OCI-M2 (cell line): ENCODE data around the gene UNC13A.

ENCODE experiments used
- DNase-seq: peaks from one replicate; lab custom pipeline; 2025; ENCODE audit not compliant: unreplicated experiment; lab: John Stamatoyannopoulos, UW

UNC13A gene

DNA sequence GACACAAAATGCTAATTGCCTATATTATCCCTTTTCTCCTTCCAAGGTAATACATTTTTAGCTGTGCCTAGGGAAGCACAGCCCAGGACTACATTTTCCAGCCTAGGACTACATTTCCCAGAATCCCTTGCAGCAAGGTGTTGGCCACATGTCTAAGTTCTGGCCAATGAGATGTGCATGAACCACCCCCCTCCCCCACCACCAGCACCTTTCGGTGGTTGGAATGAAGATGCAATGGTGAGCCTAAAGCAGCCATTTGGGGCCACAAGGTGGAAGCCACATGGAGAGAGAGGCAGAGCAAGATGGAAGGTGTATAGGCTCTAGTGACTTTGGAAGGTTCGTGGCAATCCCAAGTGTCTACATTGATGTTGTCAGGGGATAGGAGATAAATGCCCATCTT lies 16.2 kb downstream of the UNC13A start:
- DNase-seq: no peak

DNA sequence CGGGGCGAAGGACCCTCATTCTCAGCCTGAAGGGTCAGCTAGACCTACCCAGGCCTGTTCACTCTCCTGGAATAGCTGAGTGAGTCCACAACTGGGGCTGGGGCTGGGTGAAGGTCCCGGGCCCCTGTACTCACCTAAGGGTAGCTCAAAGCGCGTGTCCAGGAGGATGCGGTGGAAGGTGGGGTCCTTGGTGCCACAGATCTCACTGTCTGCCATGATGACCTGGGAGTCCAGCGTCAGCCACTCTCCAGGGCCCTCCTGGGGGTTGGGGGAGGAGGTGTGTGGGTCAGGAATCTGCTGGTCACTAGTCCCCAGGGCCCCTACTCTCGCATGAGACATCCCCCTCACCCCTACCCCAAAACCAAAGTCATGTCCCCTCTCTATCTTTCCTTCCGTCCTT lies 18.7 kb downstream of the UNC13A start:
- DNase-seq: no peak

DNA sequence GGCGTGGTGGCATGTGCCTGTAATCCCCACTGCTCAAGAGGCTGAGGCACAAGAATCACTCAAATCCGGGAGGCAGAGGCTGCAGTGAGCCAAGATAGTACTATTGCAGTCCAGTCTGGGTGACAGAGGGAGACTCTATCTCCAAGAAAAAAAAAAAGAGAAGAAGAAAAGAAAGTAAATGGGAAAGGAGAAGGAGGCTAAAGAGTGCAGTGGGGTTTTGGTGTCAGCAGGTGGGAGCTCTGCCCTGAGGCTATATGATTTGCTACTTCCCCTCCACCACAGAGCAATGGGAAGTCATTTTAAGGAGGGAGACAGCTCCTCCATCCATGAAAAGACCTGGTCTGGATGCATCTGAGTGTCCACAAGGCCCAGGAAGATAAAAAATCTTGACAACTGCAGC lies 23.1 kb downstream of the UNC13A start:
- DNase-seq: no peak

DNA sequence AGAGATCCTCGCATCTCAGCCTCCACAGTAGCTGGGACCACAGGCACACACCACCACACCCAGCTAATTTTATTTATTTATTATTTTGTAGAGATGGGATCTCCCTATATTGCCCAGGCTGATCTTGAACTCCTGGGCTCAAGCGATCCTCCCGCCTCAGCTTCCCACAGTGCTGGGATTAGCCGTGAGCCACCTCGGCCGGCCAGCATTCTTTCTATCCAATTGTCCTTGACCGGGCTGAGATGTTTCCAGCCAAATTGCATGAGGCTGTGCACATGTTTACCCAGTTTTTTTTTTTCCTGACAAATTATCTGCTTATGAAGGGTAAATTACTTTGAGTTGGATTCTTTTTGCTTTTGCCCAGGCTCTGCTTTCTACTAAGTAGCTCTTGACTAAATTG lies 28.2 kb downstream of the UNC13A start:
- DNase-seq: no peak

DNA sequence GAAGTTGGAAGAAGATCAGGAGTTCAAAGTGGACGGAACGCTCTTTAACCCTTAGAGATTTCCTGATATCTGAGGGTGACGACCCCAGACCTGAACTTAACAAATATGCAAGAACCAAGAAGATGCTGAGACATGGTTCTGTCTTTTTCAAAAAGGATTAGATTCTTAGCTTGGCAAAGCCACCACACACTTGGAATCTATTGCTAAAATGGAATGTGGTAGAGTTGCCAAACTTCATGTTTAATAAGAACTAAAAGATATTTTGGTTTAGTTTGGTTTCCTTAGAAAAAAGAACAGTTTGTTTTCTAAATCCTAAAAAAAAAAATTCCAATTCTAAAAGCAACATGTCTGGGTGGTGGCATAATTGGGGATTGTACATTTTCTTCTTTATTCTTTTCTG lies 29.5 kb downstream of the UNC13A start:
- DNase-seq: no peak

DNA sequence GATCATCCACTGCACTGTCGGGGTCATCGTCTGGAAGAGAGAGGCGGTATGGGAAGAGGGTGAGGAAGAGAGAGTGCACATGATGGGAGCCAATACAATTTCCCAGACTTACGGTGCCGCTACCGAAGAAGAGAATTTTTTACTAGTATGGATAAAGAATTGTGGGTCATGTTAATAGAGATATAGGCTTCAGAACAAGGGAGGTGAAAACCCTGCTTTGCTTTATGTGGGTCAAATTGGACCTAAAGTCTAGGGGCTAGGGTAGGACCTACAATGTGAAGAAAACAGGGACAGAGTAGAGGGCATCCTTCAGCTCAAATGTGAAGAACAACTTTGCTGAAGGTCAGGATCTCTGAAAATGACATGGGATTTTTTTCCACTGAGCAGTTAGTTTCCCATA lies 29.9 kb downstream of the UNC13A start:
- no peak for DNase-seq

DNA sequence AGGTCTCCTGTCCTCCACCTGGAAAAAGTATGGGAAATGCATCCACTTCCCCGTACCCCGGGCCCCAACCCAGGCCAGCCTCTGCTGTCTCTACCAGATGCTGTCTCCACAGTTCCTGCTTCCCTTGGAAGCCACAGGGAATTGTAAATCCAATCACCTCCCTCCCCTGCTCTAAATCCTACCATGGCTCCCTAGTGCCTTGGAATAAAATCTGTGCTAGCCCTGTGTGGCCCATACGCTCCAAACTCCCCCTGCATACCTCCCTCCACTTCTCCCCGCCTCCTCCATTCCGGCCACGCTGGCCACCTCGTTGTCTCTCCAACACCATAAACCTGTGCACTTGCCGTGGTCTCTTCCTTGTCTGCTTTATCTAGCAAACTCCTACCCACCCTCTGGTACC lies 31.2 kb downstream of the UNC13A start:
- no peak for DNase-seq

DNA sequence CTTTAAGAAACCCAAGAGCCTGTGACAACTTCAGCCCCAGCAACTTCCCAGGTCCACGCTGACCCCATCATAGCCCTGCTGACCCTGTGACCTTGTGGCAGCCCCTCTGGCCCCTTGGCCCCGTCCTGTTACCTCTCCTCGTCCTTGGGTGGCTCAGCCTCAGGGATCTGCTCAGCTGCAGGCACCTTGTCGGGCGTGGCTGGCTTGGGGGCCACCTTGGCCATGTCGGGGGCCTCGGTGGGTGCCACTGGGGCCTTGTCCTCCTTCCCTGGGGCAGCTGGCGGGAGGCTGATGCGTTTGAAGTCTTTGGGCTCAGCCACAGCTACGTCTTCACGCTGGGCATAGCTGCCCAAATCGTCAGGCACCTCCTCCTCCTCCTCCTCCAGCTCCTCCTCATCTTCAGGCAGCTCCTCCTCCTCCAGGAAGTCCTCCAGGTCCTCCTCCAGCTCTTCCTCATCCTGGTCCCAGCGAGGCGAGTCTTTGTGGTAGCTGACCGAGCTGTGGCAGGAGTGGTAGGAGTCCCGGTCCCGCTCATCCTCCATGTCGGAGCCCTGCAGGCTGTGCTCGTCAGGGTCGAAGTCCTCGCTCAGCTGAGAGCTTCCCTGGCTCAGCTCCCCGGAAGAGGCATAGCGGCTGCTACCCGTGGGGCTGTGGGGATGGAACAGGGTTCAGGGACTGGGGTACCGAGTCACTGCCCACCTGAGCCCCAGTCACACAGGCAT lies 32.2 kb downstream of the UNC13A start:
- no peak for DNase-seq

DNA sequence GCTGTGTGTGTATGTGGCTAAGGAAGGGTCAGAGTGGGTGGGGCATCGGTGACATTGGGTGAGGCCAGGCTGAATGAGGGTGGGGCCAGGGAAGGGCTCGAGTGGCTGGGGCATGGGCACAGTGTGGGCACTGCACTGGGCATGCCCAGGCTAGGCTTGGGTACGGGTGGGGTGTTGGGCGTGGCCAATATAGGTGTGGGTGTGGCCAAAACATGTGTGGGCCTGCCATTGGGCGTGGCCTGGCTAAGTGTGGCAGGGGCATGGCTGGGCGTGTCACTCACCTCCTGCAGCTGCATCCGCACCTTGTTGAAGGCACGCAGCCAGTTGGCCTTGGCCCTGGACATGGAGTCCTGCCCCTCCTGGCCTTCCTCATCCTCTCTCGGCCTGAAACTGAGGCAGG lies 33.2 kb downstream of the UNC13A start:
- no peak for DNase-seq

DNA sequence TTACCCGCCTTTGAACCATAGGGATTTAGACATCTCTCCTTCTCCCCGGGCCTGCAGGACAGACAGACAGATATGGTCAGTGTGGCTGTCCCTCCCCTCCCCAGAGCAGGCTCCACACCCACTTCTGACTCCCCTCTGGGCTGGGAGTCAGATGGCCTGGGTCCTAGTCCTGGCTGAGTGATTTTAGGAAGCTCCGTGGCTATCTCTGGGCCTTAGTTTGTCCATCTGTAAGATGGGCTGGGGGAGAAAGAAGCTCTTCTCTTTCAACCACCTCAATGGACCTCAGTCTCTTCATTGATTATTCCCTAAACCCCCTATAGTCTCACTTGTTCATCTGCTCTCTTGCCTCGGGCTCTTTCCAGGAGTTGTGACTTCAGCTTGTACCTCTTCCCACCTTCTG lies 35.5 kb downstream of the UNC13A start:
- DNase-seq: no peak

DNA sequence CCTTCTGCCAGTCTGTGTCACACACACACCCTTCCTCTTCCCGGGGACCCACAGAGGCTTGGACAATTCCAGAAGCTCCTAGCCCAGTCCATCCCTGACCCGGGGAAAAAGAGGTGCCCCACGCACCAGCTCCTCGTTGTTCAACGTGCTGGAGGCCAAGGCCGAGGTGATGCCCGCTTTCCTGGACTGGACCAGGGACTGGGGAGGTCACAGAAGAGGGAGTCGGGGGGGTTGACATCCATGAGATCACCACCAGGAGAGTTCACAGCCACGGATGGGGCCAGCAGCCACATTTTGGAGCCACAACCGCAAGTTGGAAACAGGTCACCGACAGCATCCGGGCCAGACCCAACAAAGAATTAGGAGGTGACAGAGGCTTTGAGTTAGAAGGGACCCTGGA lies 39.4 kb downstream of the UNC13A start:
- DNase-seq: no peak

DNA sequence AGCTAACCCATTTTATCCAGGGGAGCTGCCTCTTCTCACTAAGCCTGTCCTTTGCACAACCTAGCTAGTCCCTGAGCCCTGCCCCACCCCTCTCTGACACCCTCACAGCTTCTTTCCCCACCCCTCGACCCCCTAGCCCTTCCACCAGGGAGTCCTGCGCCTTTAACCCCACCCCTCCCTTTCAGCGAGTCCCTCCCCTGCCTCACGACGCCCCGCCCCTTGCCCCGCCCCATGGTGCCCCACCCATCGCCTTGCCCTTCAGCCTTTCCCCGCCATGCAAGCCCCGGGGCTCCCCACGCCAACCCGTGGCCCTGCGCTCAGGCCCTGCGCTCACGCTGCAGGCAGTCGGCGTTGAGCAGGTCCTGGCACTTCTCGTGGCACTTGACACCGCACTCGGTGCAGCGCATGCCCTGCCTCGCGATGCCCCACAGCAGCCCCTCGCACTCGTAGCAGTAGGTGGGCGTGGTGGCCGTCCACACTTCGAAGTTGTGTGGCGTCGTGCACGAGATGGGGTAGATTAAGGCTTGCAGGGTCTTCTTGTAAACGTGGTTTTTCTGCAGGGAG lies 40.0 kb downstream of the UNC13A start:
- DNase-seq: no peak

DNA sequence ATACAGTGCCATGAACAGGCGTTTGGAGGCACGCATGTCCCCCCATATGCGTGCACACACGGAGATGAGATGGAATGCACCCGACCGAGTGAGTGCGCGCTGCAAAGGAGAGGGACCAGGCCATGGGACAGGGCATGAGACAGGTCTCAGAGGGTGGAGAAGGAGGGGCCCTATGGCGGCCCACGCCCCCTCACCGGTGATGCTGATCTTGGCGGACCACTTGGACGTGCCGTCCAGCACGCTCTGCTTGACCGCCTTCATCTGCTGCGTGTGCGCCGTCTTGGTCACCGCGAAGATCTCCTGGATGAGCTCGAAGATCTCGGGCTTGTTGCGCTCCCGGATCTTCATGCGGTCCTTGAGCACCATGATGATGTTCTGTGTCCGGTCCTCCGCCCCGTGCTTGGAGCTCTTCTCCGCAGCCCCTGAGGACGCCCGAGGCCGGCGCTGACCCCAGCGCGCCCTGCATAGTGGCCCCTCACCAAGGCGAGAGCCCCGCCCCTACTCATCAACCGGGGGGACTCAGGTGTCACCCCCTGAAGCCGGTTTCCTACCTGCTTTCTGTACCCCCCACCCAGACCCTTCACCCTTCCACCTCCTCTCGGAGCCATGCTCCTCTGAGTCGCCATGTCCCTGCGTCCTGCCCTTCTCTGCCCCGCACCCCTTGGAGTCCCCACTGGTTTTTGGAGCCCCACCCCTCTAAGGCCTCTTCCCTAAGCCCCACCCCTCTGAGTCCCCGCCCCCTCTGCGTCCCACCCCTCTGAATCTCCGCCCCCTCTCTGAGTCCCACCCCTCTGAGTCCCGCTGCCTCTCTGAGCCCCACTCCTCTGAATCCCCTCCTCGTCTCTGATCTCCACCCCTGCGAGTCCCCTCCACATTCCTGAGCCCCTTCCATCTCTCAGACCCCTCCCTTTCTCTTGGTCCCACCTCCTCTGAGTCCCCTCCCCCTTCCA lies 40.8 kb downstream of the UNC13A start:
- no peak for DNase-seq

DNA sequence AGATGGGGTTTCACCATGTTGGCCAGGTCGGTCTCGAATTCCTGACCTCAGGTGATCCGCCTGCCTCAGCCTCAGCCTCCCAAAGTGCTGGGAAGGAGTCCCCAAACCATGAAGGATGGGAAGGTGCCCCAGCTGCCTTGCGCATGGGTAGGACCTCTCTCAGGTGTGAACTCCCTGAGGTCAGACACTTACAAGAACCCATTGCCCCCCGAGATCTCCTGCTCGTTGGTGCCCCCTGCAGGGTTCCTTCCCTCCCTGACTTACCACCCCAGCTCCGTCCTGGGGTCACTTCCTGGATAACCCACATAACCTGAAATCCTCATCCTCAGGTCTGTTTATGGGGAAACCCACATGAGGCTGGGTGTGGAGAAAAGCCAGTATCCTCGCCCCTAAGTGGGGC lies 41.7 kb downstream of the UNC13A start:
- DNase-seq: no peak

DNA sequence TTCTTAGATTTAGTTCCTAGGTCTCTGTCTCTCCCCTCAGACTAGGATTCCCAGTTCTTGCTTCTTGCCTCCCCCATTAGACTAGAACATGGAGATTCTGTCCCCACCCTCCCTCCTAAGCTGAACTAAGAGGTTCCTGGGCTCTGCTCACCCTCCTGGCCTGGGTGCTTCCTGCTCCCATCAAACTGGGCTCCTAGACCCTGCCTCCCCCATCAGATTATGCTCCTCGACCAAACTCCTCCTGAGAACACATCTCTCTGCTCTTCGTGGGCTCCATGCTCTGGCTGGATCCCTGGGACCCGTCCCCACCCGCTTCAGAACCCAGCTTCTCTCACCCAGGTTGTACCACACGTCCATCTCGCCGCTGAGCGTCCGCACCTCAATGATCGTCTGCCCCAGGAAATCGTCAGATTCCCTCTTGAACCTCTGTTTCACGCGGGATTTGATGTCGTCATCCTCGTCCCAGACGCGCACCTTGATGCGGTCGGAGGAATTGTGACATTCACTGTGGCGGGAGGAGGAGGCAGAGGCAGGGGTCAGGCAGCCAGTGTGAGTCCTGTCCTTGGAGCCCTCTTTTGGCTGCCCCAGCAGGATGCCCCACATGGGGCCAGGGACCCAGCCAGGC lies 42.7 kb downstream of the UNC13A start:
- no peak for DNase-seq

DNA sequence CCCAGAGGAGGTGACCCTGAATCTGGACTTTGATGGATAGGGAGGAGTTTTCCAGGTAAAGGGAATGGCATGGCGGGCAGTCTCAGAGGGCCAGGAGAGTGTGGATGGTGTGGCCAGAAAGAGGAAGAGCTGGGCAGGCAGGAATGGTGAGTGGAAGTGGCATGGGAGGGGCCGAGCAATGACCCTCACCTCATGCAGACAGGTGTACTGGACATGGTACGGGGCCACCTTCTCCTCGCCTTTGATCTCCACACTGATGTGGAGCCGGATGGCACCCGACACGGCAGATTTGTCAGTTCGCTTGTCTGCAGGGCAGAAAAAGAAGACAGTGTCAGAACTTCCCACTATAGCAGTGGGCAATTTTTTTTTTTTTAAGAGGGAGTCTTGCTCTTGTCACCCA lies 45.5 kb downstream of the UNC13A start:
- DNase-seq: no peak

DNA sequence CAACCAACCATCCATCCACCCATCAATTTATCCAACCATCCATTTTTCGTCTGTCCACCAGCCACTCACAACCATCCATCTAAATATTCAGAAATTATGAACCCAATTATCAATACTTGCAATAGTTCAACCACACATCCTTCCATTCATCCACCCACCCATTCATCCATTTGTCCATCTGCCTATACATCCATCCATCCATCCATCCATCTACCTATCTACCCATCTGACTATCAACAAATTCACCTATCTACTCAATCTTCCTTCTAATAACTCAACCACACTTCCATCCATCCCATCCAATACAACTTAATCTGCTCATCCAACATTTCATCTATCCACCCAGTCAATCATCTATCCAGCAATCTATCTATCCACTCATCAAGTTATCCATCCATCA lies 46.3 kb downstream of the UNC13A start:
- no peak for DNase-seq

DNA sequence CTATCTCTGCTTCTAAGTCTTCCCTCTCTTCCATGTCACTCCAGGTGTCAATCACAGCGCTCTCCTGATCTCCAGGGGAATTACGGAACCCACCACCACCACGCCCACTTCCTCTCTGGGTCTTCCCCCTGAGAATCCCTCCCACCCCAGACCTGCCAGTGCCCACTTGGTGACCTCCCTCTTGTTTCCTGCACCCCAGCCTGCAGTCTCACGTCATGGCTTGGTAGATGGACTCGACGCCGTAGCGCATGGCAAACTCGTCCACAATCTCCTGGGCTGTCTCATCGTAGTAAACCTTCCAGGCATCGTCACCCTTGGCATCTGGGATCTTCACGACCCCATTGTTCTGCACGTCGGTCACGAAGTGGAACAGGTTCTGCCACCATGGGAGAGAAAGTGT lies 47.0 kb downstream of the UNC13A start:
- no peak for DNase-seq

DNA sequence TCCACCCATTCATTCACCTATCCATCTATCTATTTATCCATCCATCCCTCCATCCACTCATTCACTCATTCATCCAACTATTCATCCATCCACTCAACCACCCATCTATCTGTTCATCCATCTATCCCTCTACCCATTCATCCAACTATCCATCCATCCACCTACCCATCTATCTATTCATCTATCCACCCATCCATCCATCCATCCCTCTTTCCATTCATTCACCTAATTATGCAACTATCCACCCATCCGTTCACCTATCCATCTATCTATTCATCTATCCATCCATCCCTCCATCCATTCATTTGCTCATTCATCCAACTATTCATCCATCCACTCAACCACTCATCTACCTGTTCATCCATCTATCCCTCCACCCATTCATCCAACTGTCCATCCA lies 54.5 kb downstream of the UNC13A start:
- no peak for DNase-seq

DNA sequence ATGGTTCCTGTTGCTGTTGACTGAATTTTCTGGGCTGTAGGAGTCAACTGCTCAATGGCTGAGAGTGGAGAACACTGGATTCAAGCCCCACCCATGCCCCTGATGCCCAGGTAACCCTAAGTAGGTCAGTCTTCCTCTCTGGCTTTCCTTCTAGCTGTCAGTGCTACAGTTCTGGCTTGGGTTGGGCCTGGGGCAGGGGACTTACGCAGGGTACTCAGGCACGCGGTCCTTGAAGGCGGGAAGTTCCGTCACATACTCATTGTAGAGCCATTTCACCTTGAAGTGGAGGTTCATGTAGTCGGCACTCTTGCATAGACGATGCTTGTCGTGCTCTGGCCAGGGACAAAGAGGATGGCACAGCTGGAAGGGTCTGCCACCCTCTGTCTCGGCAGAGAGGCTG lies 55.6 kb downstream of the UNC13A start:
- DNase-seq: no peak

DNA sequence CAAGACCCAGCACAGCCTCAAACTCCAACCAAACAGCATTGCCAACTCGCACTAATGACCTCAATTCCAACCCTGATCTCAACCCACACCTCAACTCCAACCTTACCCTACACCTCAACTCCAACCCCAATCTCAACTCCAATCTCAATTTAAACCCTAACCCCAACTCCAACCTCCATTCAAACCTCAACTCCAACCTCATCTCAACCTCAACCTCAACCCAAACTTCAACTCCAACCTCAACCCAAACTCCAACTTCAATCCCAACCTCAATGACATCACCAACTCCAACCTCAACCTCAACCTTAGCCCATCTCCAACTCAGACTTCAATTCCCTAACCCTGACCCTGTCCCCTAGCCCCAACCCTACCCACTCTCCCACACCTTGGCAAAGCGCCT lies 58.4 kb downstream of the UNC13A start:
- DNase-seq: no peak

DNA sequence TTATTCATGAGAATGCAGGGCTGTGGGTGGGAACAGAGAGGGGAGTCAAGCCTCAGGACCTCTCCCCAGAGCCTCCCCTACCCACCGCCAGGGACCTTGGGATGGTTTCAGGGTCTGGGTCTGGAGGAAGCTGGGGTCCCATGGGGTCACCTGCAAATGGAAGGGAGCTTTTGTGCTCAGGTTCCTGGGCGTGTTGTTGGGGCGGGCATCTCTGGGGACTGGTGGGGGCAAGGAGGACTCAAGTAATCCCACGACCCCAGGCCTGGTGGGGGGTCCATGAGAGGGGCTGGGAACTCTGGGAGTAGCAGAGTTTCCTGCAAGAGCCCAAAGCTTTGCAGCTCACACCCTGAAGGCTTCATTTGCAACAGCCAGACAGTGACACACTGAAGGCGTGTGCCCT lies 60.2 kb downstream of the UNC13A start:
- DNase-seq: no peak
